Smooth muscle cell (in vitro differentiated cells): ENCODE measurements around the gene EMC8. TPM values are rescaled to one million over a fixed set of nuclear protein-coding genes. Genes with fewer than 3 reads are reported as not detected.

Experiments used
- DNase-seq: peaks from one replicate; lab custom pipeline; 2025; ENCODE audit not compliant: unreplicated experiment; lab: John Stamatoyannopoulos, UW
- H2AFZ ChIP-seq: fragments of 200-600 bp; sonication (generic); 2 replicates; pipeline ENCODE4 v1.6.0; 2016; ENCODE audit warnings: antibody characterized with exemption, low read depth, mild to moderate bottlenecking
- H3F3A ChIP-seq: fragments of 200-600 bp; sonication (generic); 2 replicates; pipeline ENCODE4 v1.6.0; 2017; ENCODE audit warnings: antibody characterized with exemption, low read depth
- H3K27ac ChIP-seq: fragments of 200-600 bp; sonication (generic); 2 replicates; pipeline ENCODE4 v1.5.1; 2016; ENCODE audit warnings: low read depth, mild to moderate bottlenecking
- H3K27me3 ChIP-seq: fragments of 200-600 bp; sonication (generic); 2 replicates; pipeline ENCODE4 v1.6.1; 2016; ENCODE audit warnings: low read depth, mild to moderate bottlenecking
- H3K36me3 ChIP-seq: fragments of 200-600 bp; sonication (generic); 2 replicates; pipeline ENCODE4 v1.5.1; 2016; ENCODE audit warnings: low read depth
- H3K4me1 ChIP-seq: fragments of 200-600 bp; sonication (generic); 2 replicates; pipeline ENCODE4 v1.5.1; 2016; ENCODE audit warnings: low read depth
- H3K4me2 ChIP-seq: fragments of 200-600 bp; sonication (generic); 2 replicates; pipeline ENCODE4 v1.6.0; 2016; ENCODE audit warnings: mild to moderate bottlenecking
- H3K4me3 ChIP-seq: fragments of 200-600 bp; sonication (generic); 2 replicates; pipeline ENCODE4 v1.5.1; 2016; ENCODE audit warnings: mild to moderate bottlenecking
- H3K79me2 ChIP-seq: fragments of 200-600 bp; sonication (generic); 2 replicates; pipeline ENCODE4 v1.6.0; 2016; ENCODE audit warnings: low read depth, mild to moderate bottlenecking
- H3K9ac ChIP-seq: fragments of 200-600 bp; sonication (generic); 2 replicates; pipeline ENCODE4 v1.6.0; 2016; ENCODE audit warnings: low read depth
- H3K9me3 ChIP-seq: fragments of 200-600 bp; sonication (generic); replicated peaks from 2 replicates; pipeline ENCODE4 v1.5.1; 2016; ENCODE audit warnings: low read depth
- H4K20me1 ChIP-seq: fragments of 200-600 bp; sonication (generic); 2 replicates; pipeline ENCODE4 v1.6.0; 2016; ENCODE audit warnings: low read depth
- WGBS: methylation state at CpG from one replicate; pipeline ENCODE4 v1.1.7; 2016; ENCODE audit warnings: low lambda C conversion rate; 5-methylcytosine and 5-hydroxymethylcytosine counted together
- polyA plus RNA-seq: library from polyadenylated mRNA; unstranded; fragments of >200 nt; fragmentation: Nextera tagmentation; extraction: Ambion mirVana; gene quantifications from 2 replicates; pipeline ENCODE4 v1.2.1, GENCODE V29; 2016
- total RNA-seq: library from RNA; depleted of rRNA; stranded (reverse); fragments of >200 nt; gene quantifications from 2 replicates; pipeline ENCODE4 v1.2.3, GENCODE V29; 2014
- TF ChIP-seq, protein P1 (sequence below): fragments of 200-600 bp; sonication (generic); IDR thresholded peaks from 2 replicates; pipeline ENCODE4 v1.5.1; 2017; ENCODE audit warnings: borderline replicate concordance, mild to moderate bottlenecking, antibody characterized with exemption; ENCODE audit not compliant: insufficient read depth, poor library complexity, severe bottlenecking

EMC8 gene
- total and polyA plus RNA-seq, 2 experiments from 2014 or later = 40.4 to 40.9 TPM

DNA sequence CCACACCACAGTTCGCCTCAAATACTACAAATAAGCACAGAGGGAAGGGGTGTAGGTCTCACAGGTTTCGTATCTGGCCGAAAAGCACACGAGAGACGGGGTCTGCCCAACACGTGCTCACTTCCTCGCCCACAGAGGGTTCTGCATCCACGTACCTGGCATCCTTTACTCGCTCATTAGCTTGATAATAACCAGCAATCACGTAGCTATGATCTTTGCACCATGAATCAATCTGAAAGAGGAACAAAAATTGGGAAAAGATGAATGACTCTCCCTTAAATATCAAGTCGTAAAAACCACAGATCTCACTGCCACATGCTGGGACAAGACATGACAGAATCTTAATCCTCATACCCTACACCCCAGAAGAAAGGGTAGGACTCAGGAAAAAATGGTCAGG lies 10.5 kb downstream of the EMC8 start:
- Histone ChIP-seq H3K27me3 (no peaks in the 10 kb centered on the region), H3K79me2 (peaks cover 60% of the 10 kb centered on the region), H3K36me3 (peaks cover 11% of the 10 kb centered on the region), H3K9ac (no peak overlapping the region), H2AFZ (no peak overlapping the region), H3K9me3 (no peaks in the 10 kb centered on the region), H3K27ac (no peak overlapping the region), H3F3A (no peaks in the 10 kb centered on the region), H3K4me2 (no peak overlapping the region), H3K4me3 (no peak overlapping the region), H4K20me1 (peaks cover 94% of the 10 kb centered on the region), H3K4me1 (no peaks in the 10 kb centered on the region)
- WGBS = 97% methylated on average over 11 of the region's 11 CpGs
- DNase-seq = no peak
- TF ChIP-seq, protein P1, sequence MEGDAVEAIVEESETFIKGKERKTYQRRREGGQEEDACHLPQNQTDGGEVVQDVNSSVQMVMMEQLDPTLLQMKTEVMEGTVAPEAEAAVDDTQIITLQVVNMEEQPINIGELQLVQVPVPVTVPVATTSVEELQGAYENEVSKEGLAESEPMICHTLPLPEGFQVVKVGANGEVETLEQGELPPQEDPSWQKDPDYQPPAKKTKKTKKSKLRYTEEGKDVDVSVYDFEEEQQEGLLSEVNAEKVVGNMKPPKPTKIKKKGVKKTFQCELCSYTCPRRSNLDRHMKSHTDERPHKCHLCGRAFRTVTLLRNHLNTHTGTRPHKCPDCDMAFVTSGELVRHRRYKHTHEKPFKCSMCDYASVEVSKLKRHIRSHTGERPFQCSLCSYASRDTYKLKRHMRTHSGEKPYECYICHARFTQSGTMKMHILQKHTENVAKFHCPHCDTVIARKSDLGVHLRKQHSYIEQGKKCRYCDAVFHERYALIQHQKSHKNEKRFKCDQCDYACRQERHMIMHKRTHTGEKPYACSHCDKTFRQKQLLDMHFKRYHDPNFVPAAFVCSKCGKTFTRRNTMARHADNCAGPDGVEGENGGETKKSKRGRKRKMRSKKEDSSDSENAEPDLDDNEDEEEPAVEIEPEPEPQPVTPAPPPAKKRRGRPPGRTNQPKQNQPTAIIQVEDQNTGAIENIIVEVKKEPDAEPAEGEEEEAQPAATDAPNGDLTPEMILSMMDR = no peak

DNA sequence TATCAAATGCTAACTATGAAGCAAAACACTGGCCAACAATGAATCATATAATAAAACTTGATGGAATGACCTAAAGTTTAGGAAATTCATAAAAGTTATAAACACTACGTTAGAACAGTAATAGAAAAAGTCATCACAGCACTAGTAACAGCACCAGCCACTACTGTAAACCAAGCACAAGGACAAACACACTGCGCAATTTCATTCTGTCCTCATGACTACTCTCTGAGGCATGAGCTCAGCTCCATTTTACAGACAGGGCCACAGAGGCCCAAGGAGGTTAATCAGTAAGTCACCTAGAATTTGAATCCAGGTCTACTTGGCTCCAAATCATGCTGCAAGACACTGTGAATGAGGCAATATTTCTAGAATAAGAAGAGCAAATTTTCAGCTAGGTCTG lies 13.4 kb downstream of the EMC8 start:
- Histone ChIP-seq H2AFZ (no peak overlapping the region), H3K27ac (no peak overlapping the region), H3K9ac (no peak overlapping the region), H3K9me3 (no peaks in the 10 kb centered on the region), H3K36me3 (no peaks in the 10 kb centered on the region), H3K27me3 (no peaks in the 10 kb centered on the region), H4K20me1 (peaks cover 96% of the 10 kb centered on the region), H3K4me2 (no peak overlapping the region), H3K4me3 (no peak overlapping the region), H3K4me1 (no peaks in the 10 kb centered on the region), H3F3A (no peaks in the 10 kb centered on the region), H3K79me2 (peaks cover 34% of the 10 kb centered on the region)
- WGBS = 98% methylated on average over 2 of the region's 2 CpGs
- TF ChIP-seq, protein P1 = no peak
- no peak for DNase-seq

DNA sequence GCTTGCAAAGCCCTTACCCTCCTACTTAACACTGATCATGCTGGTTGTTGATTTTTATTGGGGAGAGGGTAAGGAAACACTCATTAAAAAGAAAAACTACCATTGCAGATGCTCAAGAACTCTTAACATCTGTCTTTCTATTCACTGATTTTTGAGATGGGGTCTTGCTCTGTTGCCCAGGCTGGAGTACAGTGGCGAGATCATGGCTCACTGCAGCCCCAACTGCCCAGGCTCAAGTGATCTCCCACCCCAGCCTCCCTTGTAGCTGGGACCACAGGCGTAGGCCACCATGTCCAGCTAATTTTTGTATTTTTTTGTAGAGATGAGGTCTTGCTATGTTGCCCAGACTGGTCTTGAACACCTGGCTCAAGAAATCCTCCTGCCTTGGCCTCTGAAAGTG lies 14.5 kb downstream of the EMC8 start:
- no peaks in the 10 kb centered on the region for H3K27me3 ChIP-seq
- TF ChIP-seq, protein P1 = no peak
- peaks cover 25% of the 10 kb centered on the region for H3K79me2 ChIP-seq
- no peaks in the 10 kb centered on the region for H3K36me3 ChIP-seq
- H3K9me3 ChIP-seq = no peaks in the 10 kb centered on the region
- no peaks in the 10 kb centered on the region for H3K4me1 ChIP-seq
- H4K20me1 ChIP-seq = peaks cover 87% of the 10 kb centered on the region
- no peak overlapping the region for H3K9ac ChIP-seq
- WGBS = 89% methylated on average over 2 of the region's 2 CpGs
- H3K27ac ChIP-seq = no peak overlapping the region
- DNase-seq = no peak
- H3K4me3 ChIP-seq = no peak overlapping the region
- no peaks in the 10 kb centered on the region for H3F3A ChIP-seq
- no peak overlapping the region for H2AFZ ChIP-seq
- no peak overlapping the region for H3K4me2 ChIP-seq

DNA sequence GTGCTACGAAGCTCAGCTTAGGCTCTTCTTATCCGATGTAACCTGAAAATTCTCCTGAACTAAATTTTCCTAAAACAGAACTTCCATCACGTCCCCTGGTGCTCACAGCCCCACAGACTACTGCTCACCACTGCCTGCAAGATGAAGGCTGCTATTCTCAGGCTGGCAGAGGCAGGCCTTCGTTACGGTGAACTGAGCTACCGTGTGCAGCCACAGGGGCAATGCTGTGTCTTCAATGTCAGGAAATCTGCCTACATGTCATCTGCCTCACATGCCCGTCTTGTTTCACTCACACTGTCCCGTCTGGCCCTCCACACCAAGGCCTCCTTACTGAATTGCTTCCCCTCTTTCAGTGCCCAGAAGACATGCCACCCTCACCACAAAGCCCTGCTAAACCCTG lies 15.9 kb downstream of the EMC8 start:
- no peak overlapping the region for H3K4me3 ChIP-seq
- TF ChIP-seq, protein P1 = no peak
- H3K4me1 ChIP-seq = no peaks in the 10 kb centered on the region
- H3K79me2 ChIP-seq = peaks cover 18% of the 10 kb centered on the region
- peaks cover 4% of the 10 kb centered on the region for H3K36me3 ChIP-seq
- no peaks in the 10 kb centered on the region for H3F3A ChIP-seq
- no peak overlapping the region for H3K27ac ChIP-seq
- H3K27me3 ChIP-seq = no peaks in the 10 kb centered on the region
- 94% methylated on average over 8 of the region's 8 CpGs for WGBS
- H3K9me3 ChIP-seq = no peaks in the 10 kb centered on the region
- no peak overlapping the region for H3K4me2 ChIP-seq
- peaks cover 77% of the 10 kb centered on the region for H4K20me1 ChIP-seq
- DNase-seq = no peak
- no peak overlapping the region for H3K9ac ChIP-seq
- H2AFZ ChIP-seq = no peak overlapping the region
